Adrenal gland (tissue), 5 donors: ENCODE results near the gene AKR1D1.
"Not testable (repeated sequence)": the region's sequence is repeated elsewhere in the genome, so short reads cannot be mapped to it uniquely, and the experiment has no call there.

Source experiments
- CTCF ChIP-seq, 6 experiments: fragments of 450-650 bp in 4 of 6; fragments of 200-600 bp in 2 of 6; sonication (generic) in 1 of 6; IDR thresholded peaks; 1 replicate in 5 of 6; 2 replicates in 1 of 6; pipeline versions ENCODE4 v1.5.1 to v1.8.0; 2016 to 2021; ENCODE audit warnings: antibody characterized with exemption in 6 of 6, mild to moderate bottlenecking in 2 of 6, moderate library complexity in 1 of 6
- POLR2A ChIP-seq, 2 donors: fragments of 450-650 bp; IDR thresholded peaks; one replicate each; pipeline ENCODE4 v1.6.1; 2017; ENCODE audit warnings: antibody characterized with exemption in 2 of 2, mild to moderate bottlenecking in 2 of 2, moderate library complexity in 1 of 2
- donor health status: DM: no; HTN: no; CAD: no.

GRCh38 chr7:138146221-138146620 lies 70.0 kb downstream of the AKR1D1 start:
- TF ChIP-seq CTCF, POLR2A (IDR thresholded peaks at IDR 0.05): not testable (repeated sequence)
